Iris pigment epithelial cell (primary cell): Measurements from ENCODE around the gene NUMBL.

Experiments used
- DNase-seq: peaks from one replicate; pipeline ENCODE4 v3.0.0-alpha.2; 2011; ENCODE audit warnings: low read depth

NUMBL gene

DNA sequence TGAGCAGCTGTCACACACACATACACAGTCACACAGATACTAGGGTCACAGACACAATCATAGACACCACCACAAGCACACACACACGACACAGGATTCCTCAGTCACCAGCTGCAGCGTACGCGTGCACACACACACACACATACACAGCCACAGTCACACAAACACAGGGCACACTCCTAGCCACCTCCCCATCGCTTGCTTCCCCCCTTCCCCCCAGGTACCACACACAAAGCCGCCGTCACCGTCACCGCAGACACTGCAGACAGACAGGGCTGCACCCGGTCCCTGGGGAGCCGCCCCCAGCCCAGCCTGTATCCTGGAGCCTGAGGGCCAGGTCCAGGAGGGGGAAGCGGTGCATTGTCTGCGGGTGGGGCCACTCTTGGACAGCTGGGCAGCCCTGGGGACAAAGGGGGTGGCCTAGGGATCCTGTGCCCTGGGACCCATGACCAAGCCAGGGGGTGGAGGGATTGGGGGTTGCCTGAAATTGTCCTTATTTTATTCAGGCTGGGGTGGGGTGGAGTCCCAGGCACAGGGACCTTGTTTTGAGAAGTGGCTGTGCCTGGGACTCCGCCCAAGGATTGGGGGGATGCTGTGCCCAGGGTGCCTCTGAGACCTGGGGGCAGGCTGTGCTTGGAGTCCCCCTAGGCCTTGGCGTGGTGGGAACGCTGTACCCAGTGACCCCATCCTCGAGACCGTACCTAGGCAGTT is 957 bp downstream of the NUMBL start:
- no peak for DNase-seq

DNA sequence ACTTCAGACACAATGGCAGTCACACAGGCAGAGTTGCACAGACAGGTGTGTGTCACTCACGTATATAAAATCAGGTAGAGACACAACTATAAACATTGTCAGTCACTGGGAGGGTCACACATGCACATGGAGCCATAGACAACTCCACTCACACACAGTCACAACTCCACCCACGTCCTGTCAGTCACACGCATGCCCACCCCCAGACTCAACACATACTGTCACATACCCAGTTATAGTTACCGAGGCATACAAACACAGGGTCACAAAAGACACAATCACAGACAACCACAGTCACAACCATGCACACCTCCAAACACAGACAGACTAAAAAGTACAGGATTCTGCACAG is 1.5 kb downstream of the NUMBL start:
- DNase-seq = no peak

DNA sequence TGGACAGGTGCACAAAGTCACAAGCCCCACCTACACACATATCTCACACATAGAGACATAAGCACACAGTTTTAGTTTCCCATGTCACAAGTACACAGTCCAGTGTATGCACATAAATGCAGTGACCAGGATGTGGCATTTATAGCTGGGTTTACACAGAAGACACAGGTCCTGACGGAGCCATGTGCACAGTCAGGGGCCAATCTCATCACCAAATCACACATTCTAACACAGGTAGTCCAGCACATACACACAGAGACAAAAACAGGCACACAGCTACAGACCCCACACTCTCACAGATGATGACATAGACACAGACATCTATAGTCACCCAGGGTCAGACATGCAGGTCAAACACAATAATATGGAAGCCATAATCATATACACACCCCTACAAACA is 2.1 kb downstream of the NUMBL start:
- DNase-seq = no peak

DNA sequence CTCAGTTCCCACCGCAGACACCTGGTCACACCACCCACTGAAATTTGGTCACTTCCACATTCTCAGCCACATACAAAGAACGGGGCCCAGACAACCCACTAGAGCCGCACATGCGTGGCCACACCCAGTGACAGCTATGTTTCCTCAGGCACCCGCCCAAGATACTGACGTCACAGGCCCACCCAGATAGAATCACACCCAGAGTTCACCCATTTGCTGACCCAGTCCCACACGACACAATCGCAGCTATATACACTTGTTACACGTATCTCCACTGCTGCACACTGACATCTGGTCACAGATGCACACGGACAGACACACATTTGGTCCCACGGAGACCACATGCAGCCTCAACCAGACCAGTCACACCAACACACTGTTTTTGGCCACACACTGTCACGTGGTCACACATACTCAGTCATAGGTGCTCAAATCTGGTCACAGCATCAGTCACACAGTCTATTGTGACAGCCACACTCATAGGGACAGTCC is 2.9 kb downstream of the NUMBL start:
- peak; percentile 74 for DNase-seq

DNA sequence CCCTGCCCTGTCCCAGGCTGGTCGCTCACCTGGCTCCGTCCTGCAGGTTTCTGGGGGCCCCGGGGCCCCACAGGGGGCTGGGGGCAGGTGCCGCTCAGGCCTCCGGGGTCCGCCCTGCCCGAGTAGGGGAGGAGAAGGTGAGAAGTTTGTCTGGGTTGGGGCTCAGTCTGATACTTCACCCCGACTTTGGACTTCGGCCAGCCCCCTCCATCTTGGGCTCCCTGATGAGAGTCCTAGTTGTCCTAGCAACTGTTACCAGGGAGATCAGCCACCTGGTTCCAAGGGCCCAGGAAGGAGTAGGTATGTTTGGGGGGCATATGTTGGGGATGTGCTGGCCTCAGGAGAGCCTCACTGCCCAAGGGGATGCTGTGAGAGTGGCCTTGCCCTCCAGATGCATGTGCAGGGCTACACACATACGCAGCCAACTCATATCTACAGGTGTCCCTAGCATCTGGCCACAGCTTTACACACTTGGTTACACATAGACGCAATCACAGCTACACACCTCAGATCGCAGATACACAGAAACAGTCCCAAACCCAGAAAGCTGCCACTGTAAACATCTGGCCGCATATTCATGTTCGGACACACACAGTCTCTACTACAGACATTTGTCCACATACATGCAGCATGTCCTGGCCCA is 3.4 kb downstream of the NUMBL start:
- no peak for DNase-seq

DNA sequence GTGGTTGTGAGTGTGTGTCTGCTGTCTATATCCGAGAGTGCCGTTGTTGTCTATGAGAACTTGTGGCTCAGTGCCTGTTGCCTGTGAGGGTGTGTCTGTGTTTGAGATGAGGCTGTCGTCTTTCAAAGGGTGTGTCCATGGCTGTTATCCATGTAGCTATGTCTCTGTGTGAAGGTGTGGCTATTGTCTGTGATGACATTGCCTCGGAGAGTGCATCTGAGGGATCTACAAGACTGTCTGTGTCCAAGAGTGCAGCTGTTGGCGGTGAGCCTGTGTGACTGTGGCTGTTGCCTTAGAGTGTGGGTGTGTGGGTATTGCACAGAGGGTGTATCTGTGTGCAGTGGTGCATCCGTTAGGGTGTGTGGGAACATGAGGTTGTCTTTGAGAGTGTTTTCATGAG is 4.9 kb downstream of the NUMBL start:
- no peak for DNase-seq

DNA sequence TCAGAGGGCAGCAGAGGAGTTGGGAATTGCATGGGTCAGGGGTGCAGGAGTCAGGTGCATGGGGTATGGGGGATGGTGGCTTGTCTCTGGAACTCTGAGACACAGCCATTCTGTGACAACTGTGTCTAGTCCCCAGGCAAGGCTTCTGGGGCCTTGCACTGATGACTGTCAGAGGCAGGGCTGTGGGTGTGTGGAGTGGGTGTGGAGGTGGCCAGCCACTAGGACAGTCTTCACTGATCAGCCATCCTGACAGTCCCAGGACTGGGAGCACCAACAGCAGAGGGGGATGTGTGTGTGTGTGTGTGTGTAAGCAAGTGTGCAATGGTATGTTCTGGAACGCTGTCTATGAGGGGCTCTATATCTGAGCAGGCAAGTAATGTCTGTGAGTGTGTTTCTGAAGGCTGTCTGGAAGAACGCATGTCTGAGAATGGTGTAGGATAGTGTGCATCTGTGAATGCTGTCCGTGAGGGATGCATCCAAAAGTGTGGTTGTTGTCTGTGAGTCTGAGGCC is 5.4 kb downstream of the NUMBL start:
- DNase-seq = no peak

DNA sequence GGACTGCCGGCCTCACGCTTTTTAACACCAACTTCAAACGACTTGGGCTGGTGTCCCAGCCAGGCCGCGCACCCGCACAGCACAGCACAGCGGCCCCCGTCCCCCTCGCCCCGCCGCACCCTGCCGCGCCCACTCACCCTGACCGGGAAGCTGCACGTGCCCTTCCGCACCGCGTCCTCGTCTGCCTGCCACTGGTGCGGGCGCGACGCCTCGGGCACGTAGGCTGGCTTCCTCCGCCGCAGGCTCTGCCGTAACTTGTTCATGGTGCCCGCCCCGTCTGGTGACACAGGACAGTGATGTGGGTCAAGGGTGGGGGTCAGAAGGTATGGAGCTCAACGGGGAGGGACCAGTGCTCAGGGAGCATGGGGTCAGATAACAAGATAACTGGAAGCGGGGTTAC is 6.2 kb downstream of the NUMBL start:
- DNase-seq = no peak

DNA sequence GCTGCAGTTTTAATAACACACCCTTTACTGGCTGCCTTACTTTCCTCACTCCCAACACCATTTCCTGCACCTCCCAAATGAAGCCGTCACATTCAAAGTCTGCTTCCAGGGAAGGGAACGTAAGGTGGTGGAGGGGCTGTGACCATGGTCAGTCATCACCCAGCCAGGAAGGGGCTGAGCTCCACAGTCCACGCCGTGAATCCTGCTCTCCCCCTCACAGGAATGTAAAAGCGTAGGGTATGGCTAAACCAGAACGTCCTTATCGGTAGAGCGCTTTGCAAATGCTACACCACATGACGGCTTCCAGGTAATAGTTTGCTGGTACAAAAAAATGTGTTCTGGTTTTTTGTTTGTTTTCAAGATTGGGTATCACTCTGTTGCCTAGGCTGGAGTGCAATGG is 7.0 kb downstream of the NUMBL start:
- no peak for DNase-seq

DNA sequence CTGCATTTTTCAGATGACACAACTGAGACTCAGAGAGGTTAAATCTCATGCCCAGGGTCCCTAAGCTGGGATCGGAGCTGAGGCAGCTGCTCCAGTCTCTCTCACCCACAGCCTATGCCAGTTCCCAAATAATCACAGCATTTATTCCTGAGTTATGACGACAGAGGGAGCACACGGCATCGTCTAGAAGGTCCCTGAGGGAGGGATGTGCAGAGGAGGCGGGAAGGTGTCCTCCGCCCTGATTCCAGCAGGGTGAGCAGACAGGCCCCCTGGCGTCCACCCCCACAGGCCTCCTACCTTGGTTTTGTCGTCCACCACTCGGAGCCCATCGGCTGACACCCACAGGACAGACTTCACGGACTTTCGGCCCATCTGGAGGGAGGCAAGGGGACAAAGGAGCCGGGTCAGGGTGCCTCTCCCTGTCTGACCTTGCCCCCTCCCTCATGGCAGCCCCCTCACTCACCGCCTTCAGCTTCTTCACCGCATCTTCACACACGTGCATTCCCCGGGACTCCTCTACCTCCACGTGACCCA is 8.0 kb downstream of the NUMBL start:
- no peak for DNase-seq

DNA sequence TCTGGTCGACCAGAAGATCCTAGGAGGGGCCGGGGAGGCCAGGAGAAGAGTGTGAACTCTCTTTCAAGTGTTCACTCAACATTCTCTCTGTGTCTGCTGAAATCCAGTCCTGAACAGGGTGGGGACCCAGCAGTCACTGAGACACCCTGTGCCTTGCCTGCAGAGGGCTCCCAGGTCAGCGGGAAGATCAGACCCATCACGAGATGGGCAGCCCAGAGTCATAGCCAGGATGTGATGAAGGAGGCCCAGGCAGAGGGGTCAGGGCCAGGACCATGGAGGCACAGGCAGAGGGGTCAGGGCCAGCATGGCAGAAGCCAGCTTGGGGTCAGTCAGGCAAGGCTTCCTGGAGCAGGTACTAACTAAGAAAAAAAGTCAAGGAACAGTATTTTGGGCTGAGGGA is 9.4 kb downstream of the NUMBL start:
- DNase-seq = no peak

DNA sequence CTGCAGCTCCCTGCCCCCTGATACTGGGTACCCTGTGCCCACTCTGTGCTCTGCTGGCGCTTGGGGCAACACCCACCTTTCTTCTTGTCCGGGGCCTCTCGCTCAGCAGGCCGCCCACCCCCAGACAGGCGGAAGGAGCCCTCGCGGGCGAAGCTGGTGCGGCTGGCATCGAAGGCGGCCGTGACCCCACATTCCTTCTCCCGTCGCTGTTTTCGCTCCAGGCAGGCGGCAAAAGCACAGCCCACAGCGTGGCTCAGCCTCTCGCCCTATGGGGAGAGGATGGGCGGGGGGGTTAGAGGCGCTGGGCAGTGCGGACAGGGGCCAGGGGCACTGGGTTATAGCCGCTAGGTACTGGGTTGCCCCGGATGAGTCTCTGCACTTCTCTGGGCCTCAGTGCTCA is 13.3 kb downstream of the NUMBL start:
- no peak for DNase-seq

DNA sequence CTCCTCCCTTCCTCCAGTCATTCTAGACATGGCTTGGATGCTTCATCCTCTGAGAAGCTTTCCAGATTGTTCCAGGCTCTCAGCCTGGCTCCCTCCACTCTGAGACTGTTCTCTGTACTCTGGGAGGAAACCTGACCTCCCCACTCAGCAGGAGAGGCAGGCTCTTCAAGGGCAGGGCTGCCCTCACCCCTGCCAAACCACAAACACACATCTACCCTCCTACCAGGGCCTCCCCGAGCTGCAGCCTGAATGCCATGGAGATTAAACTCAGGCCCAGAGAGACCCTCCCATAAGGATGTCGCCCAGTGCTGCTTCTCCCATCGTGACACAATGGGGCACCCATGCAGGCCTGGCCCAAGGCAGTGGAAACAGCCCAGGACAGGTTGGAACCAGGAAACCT is 16.2 kb downstream of the NUMBL start:
- DNase-seq = peak; percentile 53

DNA sequence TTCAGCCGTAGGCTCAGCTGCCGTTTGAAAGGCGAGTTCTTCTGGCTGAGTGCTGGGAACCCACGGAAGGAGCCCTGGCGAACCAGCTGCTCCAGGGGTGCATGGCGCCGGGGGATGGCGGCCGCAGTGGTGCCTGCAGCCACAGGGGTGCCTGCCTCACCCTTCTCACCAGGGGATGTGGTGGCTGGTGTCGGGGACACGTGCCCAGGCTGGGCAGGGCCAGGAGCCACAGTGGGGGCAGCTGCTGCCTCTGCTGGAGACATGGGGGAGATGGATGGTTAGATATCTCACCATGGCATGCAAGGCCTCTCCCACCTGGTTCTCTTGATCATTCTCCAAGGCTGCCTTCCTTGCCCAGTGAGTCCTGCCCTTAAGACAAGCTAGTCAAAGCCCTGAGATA is 17.1 kb downstream of the NUMBL start:
- no peak for DNase-seq

DNA sequence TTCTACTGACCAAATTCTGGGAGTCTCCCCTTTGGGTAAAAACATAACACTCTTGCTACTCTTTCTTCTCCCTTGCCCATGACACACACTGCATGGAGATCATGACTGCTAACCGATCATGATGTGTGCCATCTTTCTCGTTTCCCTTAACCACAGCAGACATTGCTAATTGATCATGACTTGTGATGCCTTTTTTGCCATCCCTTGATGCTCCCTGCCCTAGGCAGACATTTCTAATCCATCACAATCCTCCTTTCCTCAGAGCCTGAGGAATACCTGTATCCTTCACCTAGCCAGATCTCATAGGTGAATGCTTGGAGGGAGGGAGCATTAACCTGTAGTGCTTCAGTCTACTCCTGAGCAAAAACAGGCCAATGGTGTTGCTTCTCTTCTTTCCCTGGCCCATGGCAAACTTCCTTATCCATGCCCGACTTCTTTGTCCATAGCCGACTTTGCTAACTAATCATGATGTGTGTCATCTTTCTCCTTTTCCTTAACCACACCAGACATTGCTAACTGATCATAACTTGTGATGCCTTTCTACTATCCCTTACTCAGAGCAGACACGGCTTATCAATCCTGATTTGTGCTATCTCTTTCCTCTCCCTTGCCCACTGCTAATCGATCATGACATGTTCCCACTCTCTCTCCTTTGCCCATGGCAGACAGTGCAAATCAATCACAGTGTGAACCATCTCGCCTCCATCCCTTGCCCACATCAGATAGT is 17.7 kb downstream of the NUMBL start:
- no peak for DNase-seq

DNA sequence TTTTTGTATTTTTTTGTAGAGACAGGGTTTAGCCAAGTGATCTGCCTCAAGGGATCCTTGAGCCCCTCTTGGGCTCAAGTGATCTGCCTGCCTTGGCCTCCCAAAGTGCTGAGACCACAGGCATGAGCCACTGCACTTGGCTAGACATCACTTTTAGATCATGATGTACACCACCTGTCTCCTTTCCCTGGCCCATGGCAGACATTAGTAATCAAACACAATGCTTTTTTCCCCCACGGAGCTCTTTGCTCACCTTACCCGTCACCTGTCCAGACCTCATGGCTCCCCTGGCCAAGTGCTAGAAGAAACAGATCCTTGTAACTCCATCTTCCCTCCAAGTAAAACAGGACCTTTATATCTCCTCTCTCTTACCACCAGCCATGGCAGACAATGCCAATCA is 18.4 kb downstream of the NUMBL start:
- DNase-seq = no peak

DNA sequence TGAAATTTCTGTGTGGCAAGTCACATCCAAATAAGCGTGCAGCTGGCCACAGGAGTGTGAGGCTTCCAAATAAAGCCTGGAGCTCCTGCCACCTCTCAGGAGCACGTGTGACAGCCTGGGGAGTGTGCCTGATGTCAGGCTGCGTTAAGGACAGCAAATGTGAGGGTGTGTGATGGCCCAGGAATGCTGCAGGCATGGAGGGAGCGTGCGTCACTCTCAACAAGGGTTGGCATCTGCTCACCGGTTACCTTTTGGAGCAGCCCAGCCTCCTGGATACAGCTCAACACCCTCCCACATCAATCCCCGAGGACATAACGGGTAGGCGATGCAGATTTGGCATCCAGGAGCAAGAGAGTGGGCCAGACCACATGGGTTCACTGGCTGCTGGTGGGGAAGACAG is 19.0 kb downstream of the NUMBL start:
- DNase-seq = no peak

DNA sequence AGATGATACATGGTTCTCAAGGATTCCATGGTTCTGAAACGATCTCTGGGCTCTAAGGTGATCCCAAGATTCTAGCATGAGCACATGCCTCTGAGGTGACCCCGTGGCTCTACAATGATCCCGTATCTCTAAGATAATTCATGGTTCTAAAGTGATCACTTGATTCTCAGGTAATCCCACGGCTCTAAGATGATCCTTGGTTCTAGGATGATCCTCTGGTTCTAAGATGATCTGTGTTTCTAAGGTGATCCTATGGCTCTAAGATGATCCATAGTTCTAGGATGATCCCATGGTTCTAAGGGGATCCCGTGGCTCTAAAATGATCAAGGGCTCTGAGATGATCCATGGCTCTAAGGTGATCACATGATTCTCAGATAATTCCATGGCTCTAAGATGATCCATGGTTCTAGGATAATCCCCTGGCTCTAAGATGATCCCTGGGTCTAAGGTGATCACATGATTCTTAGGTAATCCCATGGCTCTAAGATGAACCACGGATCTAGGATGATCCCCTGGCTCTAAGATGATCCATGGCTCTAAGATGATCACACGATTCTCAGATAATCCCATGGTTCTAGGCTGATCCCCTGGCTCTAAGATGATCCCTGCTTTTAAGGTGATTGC is 21.3 kb downstream of the NUMBL start:
- DNase-seq = no peak

DNA sequence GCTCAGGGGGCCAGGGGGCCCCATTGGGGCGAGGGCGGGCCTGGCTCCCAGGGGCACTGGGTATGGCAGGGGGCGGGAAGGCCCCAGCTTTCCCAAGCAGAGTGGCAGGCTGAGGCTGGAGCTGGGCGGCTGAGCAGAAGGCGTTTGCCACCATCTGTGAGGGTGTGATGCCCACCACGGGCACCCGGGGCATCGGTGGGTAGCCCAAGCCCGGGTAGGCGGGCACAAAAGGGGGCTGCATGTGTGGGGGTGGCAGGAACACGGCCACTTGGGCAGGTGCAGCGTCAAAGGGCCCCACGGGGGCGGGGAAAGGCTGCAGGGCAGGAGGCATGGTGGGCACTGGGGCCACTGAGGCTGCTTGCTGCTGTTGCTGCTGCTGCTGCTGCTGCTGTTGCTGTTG is 22.8 kb downstream of the NUMBL start:
- no peak for DNase-seq

DNA sequence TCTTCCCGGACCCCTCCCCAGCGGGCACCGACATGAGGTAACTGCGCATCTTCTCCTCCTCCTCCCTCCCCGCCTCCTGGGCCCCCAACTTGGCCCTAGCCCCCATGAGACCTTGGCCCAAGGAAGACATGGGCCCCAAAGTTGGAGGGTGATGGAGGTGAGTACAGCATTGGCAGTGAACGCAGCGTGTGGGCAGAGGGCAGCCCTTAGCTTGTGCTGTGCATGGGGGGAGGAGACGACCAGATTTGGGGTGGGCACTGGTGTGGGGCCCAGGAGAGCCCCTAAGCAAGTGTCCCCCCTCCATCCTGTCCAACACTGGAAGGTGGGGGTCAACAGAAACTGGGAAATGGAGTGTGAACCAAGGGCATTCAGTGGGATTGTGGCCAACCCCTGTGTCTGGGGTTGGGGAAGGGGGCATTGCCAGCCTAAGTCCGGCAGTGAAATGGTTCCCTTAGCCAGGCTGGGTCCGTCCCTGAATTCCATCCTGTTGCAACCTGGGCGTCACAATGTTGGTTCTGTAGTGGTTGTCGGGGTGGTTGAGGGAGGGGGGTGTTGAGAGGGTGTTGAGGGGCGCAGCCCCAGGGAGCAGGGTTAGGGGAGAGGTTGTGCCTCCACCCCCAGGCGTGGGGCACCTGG is 23.5 kb downstream of the NUMBL start:
- DNase-seq = no peak

DNA sequence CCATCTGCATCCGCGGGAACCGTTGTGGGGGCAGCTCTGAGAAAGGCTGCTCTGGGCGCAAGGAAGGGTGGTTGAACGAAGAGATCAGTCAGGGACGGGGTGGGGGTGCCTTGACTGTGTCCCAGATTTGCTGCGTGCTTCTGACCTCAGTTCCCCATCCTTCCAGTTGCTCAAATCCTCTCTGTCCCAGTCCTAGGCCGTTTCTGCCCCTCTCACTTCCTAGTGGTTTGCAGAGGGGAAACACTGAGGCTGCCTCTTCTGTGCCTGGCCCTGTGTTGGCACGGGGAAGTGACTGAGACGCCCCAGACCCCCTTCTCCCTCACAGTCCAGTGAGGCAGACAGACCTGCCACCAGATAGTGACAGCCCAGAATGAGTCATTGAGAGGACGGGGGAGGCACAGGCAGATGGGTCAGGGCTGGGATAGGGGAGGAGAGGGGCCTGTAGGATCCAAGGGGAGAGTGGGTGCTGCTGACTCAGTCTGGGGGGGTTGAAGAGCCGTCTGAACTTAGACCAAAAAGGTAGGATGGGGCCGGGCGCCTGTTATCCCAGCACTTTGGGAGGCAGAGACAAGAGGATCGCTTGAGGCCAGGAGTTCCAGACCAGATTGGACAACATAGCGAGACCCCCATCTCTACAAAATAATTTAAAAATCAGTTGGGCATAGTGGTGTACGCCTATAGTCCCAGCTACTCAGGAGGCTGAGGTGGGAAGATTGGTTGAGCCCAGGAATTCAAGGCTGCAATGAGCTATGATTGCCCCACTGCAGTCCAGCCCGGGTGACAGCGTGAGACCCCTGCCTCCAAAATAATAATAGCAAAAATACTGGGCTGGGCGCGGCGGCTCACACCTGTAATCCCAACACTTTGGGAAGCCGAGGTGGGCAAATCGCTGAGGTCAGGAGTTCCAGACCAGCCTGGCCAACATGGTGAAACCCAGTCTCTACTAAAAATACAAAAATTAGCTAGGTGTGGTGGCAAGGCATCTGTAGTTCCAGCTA is 26.5 kb downstream of the NUMBL start:
- peak; percentile 31 for DNase-seq
